K562 (cell line): ENCODE results near the gene EPB41L3. TPM values are rescaled to one million over a fixed set of nuclear protein-coding genes. Genes with fewer than 3 reads are reported as not detected.

Source experiments
- ATAC-seq: fragments of 200-7000 bp; cut with Tn5 transposase; 3 replicates; pipeline ENCODE4 v1.9.1; 2020; ENCODE audit warnings: moderate library complexity
- BruUV-seq: library from RNA; stranded (reverse); fragments of 400-500 nt; replicated peaks from 2 replicates; lab custom pipeline; 2021; lab: Mats Ljungman, UMichigan
- CTCF ChIA-PET: fragments of 300-600 bp; formaldehyde crosslinking; extraction: SDS; loops from one replicate; lab custom pipeline; 2021; ENCODE audit warnings: low intra/inter-chr PET ratio; lab: Yijun Ruan, JAX
- POLR2A ChIA-PET: fragments of 300-600, 350-650 bp; sonication (Branson Sonifier 250); formaldehyde crosslinking; extraction: SDS; loops from one replicate; lab custom pipeline; 2021; ENCODE audit warnings: antibody characterized with exemption, inconsistent platforms; lab: Yijun Ruan, JAX
- DNase-seq, 4 experiments: peaks; one replicate each; pipeline versions ENCODE4 v3.0.0 to v3.0.0-alpha.2; 2011 to 2018; ENCODE audit warnings: low spot score in 3 of 4, mixed read lengths in 3 of 4; ENCODE audit errors: extremely low read depth in 1 of 4
- FAIRE-seq: peaks from 2 replicates; lab custom pipeline; 2011; peaks lifted over from hg19 to GRCh38; lab: Jason Lieb, UNC
- H2AFZ ChIP-seq: 2 replicates; pipeline ENCODE4 v1.6.0; 2011; ENCODE audit warnings: low read depth, low read length, control low read depth, inconsistent platforms
- H3K27ac ChIP-seq: fragments of 200-600 bp; 3 replicates; pipeline ENCODE4 v1.8.0; 2011; ENCODE audit warnings: low read depth, mild to moderate bottlenecking, control low read depth, inconsistent platforms, low read length, moderate library complexity, mixed read lengths; ENCODE audit errors: extremely low read depth
- H3K27me3 ChIP-seq, 2 experiments: fragments of 300-600 bp in 1 of 2; 2 replicates in 1 of 2; 3 replicates in 1 of 2; pipeline versions ENCODE4 v1.6.0 to v1.8.0; 2011; ENCODE audit warnings: inconsistent platforms in 2 of 2, low read length in 2 of 2, mild to moderate bottlenecking in 1 of 2, mixed read lengths in 1 of 2, moderate library complexity in 1 of 2; ENCODE audit not compliant: control insufficient read depth in 2 of 2, insufficient read depth in 2 of 2
- H3K36me3 ChIP-seq: fragments of 300-600 bp; 3 replicates; pipeline ENCODE4 v1.8.0; 2011; ENCODE audit warnings: mild to moderate bottlenecking, low read length, inconsistent platforms; ENCODE audit not compliant: control insufficient read depth, insufficient read depth
- H3K4me1 ChIP-seq, 2 experiments: fragments of 200-600 bp in 1 of 2; replicated peaks in 1 of 2; 2 replicates in 1 of 2; 3 replicates in 1 of 2; pipeline versions ENCODE4 v1.5.1 to v1.8.0; 2011; ENCODE audit warnings: inconsistent platforms in 2 of 2, low read length in 2 of 2, mild to moderate bottlenecking in 1 of 2, mixed read lengths in 1 of 2, moderate library complexity in 1 of 2; ENCODE audit not compliant: control insufficient read depth in 2 of 2, insufficient read depth in 2 of 2
- H3K4me2 ChIP-seq: 2 replicates; pipeline ENCODE4 v1.6.1; 2011; ENCODE audit warnings: low read length, control low read depth, inconsistent platforms, mixed read lengths; ENCODE audit not compliant: insufficient read depth
- H3K4me3 ChIP-seq: fragments of 200-600 bp; sonication (generic), shearing (Covaris generic); 2 replicates; pipeline ENCODE4 v1.5.1; 2016; ENCODE audit warnings: control low read depth, inconsistent platforms
- H3K79me2 ChIP-seq: fragments of 200-600 bp; 3 replicates; pipeline ENCODE4 v1.8.0; 2011; ENCODE audit warnings: low read length, inconsistent platforms; ENCODE audit not compliant: control insufficient read depth, insufficient read depth
- H3K9ac ChIP-seq, 2 experiments: 2 replicates each; pipeline versions ENCODE4 v1.6.0 to v1.6.1; 2011; ENCODE audit warnings: low read depth in 2 of 2, low read length in 2 of 2, control low read depth in 1 of 2, inconsistent platforms in 1 of 2, mild to moderate bottlenecking in 1 of 2, mixed read lengths in 1 of 2; ENCODE audit not compliant: insufficient read depth in 1 of 2
- H3K9me1 ChIP-seq: one replicate; pipeline ENCODE4 v1.6.0; 2011; ENCODE audit warnings: inconsistent platforms, mild to moderate bottlenecking, low read length, moderate library complexity; ENCODE audit not compliant: control insufficient read depth, insufficient read depth
- H3K9me3 ChIP-seq: replicated peaks from 2 replicates; pipeline ENCODE4 v1.5.1; 2011; ENCODE audit warnings: low read depth, low read length, inconsistent platforms; ENCODE audit not compliant: control insufficient read depth, insufficient read depth
- H4K20me1 ChIP-seq: replicated peaks from 2 replicates; pipeline ENCODE4 v1.6.1; 2011; ENCODE audit warnings: low read length, inconsistent platforms, mixed read lengths; ENCODE audit not compliant: control insufficient read depth, insufficient read depth
- E2F3 ChIP-seq: fragments of 250-450 bp; sonication (Bioruptor Pico); IDR thresholded peaks from 2 replicates; pipeline ENCODE4 v1.4.0; 2020; ENCODE audit warnings: mild to moderate bottlenecking
- ELF2 ChIP-seq: fragments of 250-450 bp; sonication (Bioruptor Pico); IDR thresholded peaks from 2 replicates; pipeline ENCODE4 v1.5.0; 2021; ENCODE audit warnings: mild to moderate bottlenecking
- HMGXB4 ChIP-seq: sonication (generic); formaldehyde crosslinking; IDR thresholded peaks from 2 replicates; pipeline ENCODE4 v1.8.1; 2023; ENCODE audit warnings: mild to moderate bottlenecking, missing genetic modification reagents
- L3MBTL2 ChIP-seq: fragments of 450-650 bp; IDR thresholded peaks from 2 replicates; pipeline ENCODE4 v1.6.1; 2016; ENCODE audit warnings: mild to moderate bottlenecking, moderate library complexity
- MTA1 ChIP-seq: fragments of 450-650 bp; IDR thresholded peaks from 2 replicates; pipeline ENCODE4 v1.6.1; 2017; ENCODE audit warnings: borderline replicate concordance
- POLR2B ChIP-seq: fragments of 450-650 bp; IDR thresholded peaks from 2 replicates; pipeline ENCODE4 v1.6.1; 2018; ENCODE audit warnings: low read depth; ENCODE audit not compliant: partially characterized antibody
- RBM17 ChIP-seq: fragments of 200-400 bp; formaldehyde crosslinking; IDR thresholded peaks from 2 replicates; pipeline ENCODE4 v1.6.1; 2017; ENCODE audit warnings: low read depth, mild to moderate bottlenecking, low read length, borderline replicate concordance
- RBM25 ChIP-seq: fragments of 200-400 bp; formaldehyde crosslinking; IDR thresholded peaks from 2 replicates; pipeline ENCODE4 v1.6.1; 2018; ENCODE audit warnings: low read length, low read depth, moderate library complexity; ENCODE audit not compliant: severe bottlenecking
- SAFB2 ChIP-seq: fragments of 200-400 bp; formaldehyde crosslinking; IDR thresholded peaks from 2 replicates; pipeline ENCODE4 v1.6.1; 2018; ENCODE audit warnings: borderline replicate concordance, low read length, low read depth, moderate library complexity; ENCODE audit not compliant: severe bottlenecking
- SLC30A9 ChIP-seq: fragments of 250-450 bp; sonication (Bioruptor Pico); IDR thresholded peaks from 2 replicates; pipeline ENCODE4 v1.8.0; 2022; ENCODE audit warnings: mild to moderate bottlenecking, moderate library complexity
- SMARCB1 ChIP-seq: IDR thresholded peaks from 2 replicates; pipeline ENCODE4 v1.6.1; 2011; ENCODE audit warnings: improper control_type of control experiment, low read depth; ENCODE audit not compliant: insufficient read length
- SNIP1 ChIP-seq: fragments of 450-650 bp; IDR thresholded peaks from 2 replicates; pipeline ENCODE4 v1.7.1; 2017; ENCODE audit warnings: low read depth, mild to moderate bottlenecking
- SOX6 ChIP-seq: fragments of 450-650 bp; IDR thresholded peaks from 2 replicates; pipeline ENCODE4 v1.6.1; 2014; ENCODE audit warnings: mild to moderate bottlenecking
- SRF ChIP-seq, 2 experiments: fragments of 250-450, 450-650 bp in 1 of 2; sonication (Bioruptor Pico) in 1 of 2; sonication (generic) in 1 of 2; formaldehyde crosslinking; IDR thresholded peaks; 2 replicates each; pipeline versions ENCODE4 v1.5.0 to v1.5.1; 2020 to 2022; ENCODE audit warnings: mild to moderate bottlenecking in 1 of 2, missing genetic modification reagents in 1 of 2
- TCF15 ChIP-seq: fragments of 250-450 bp; sonication (Bioruptor Pico); IDR thresholded peaks from 2 replicates; pipeline ENCODE4 v1.8.0; 2022; ENCODE audit warnings: moderate library complexity, mild to moderate bottlenecking, inconsistent platforms
- THAP12 ChIP-seq: fragments of 250-450 bp; sonication (Bioruptor Pico); IDR thresholded peaks from 2 replicates; pipeline ENCODE4 v1.9.0; 2021; ENCODE audit warnings: mild to moderate bottlenecking, inconsistent platforms
- ZNF408 ChIP-seq: fragments of 250-450 bp; sonication (Bioruptor Pico); IDR thresholded peaks from 2 replicates; pipeline ENCODE4 v1.4.0; 2020; ENCODE audit warnings: low read depth, mild to moderate bottlenecking, moderate library complexity
- ZNF551 ChIP-seq: fragments of 250-450 bp; sonication (Bioruptor Pico); IDR thresholded peaks from 2 replicates; pipeline ENCODE4 v1.5.0; 2021; ENCODE audit warnings: mild to moderate bottlenecking, moderate library complexity
- ZZZ3 ChIP-seq: fragments of 450-650 bp; IDR thresholded peaks from 2 replicates; pipeline ENCODE4 v1.6.1; 2016; ENCODE audit warnings: antibody characterized with exemption, mild to moderate bottlenecking, moderate library complexity
- in situ Hi-C: fragments of 300-500 bp; cut with MboI; formaldehyde crosslinking; loops from 4 replicates; pipeline ENCODE4 v1.15.0; 2018; ENCODE audit warnings: inconsistent platforms, mixed read lengths
- intact Hi-C: fragments of 100-400 bp; cut with micrococcal nuclease; formaldehyde crosslinking; loops from 2 replicates; pipeline ENCODE4 v1.14.2; 2022
- polyA plus RNA-seq, 8 experiments: library from polyadenylated mRNA; depleted of rRNA in 4 of 8; stranded (reverse) in 5 of 8; unstranded in 3 of 8; fragments of >200 nt; fragmentation: Nextera tagmentation in 2 of 8; fragmentation: Illumina TruSeq in 1 of 8; extraction: Ambion mirVana in 2 of 8; extraction: Trizol in 1 of 8; gene quantifications; 2 replicates each; pipeline versions ENCODE4 v1.2.1 to v1.2.3, GENCODE V29; 2011 to 2014; ENCODE audit warnings: inconsistent platforms in 1 of 8, missing spikeins in 1 of 8
- total RNA-seq, 7 experiments: library from RNA; depleted of rRNA in 6 of 7; stranded (reverse); fragments of >200 nt in 6 of 7; fragmentation: Illumina TruSeq in 2 of 7; extraction: Trizol in 2 of 7; gene quantifications; 2 replicates each; pipeline versions ENCODE4 v1.2.1 to v1.2.3, GENCODE V29; 2011 to 2021; ENCODE audit warnings: low replicate concordance in 1 of 7
- TF ChIP-seq, protein P1 (sequence below): fragments of 250-450 bp; sonication (Bioruptor Pico); IDR thresholded peaks from 2 replicates; pipeline ENCODE4 v1.5.0; 2021

The EPB41L3 gene
- total and polyA plus RNA-seq, 9 of the 15 experiments (the other 6 are each of a cell fraction or from before 2014, with no cell fraction given), result 0.44 to 0.49 TPM; not detected in 7

DNA sequence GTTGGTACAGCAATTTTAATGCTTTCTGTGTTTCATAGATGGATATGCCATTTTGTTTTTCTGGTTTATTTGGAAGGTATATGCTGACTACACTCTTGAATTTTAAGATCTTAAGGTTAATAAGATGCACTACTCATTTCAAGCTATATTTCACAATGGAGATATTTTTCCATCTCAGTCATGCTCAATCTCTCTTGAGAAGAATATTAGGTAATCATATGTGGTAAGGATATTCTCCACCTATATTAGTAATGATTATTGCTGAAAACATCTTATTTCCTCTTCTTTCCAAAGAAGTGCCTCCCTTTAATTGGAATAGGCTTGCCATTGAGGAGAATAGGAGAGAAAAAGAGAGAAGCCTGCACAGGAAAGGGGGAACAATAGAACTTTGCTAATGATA lies 40.1 kb downstream of the EPB41L3 start:
- Histone ChIP-seq H3K79me2 (no peaks in the 10 kb centered on the region), H3K9ac (no peak overlapping the region), H3K4me1 (no peaks in the 10 kb centered on the region), H3K9me3 (no peaks in the 10 kb centered on the region), H3K4me3 (no peak overlapping the region), H3K27ac (no peak overlapping the region), H2AFZ (no peak overlapping the region), H4K20me1 (no peaks in the 10 kb centered on the region), H3K4me2 (no peak overlapping the region), H3K9me1 (no peaks in the 10 kb centered on the region), H3K27me3 (no peaks in the 10 kb centered on the region), H3K36me3 (no peaks in the 10 kb centered on the region)
- ATAC-seq, result no peak
- no TSS peak for BruUV-seq
- in situ Hi-C loops (no loop called here), intact Hi-C loops (no loop called here)
- ChIA-PET CTCF (no interaction called here), POLR2A (no interaction called here)
- DNase-seq, result no peak
- no peak for FAIRE-seq
- no peak for TF ChIP-seq ELF2
- no peak for TF ChIP-seq HMGXB4 (CRISPR knock-in tag)
- TF ChIP-seq TCF15 (CRISPR knock-in tag), result no peak
- TF ChIP-seq MTA1, result no peak
- no peak for TF ChIP-seq ZNF408 (CRISPR knock-in tag)
- TF ChIP-seq RBM17, result no peak
- no peak for TF ChIP-seq ZZZ3
- no peak for TF ChIP-seq SOX6
- no peak for TF ChIP-seq SNIP1
- no peak for TF ChIP-seq SMARCB1
- TF ChIP-seq E2F3 (CRISPR knock-in tag), result no peak
- no peak for TF ChIP-seq RBM25
- TF ChIP-seq L3MBTL2, result no peak
- TF ChIP-seq SAFB2, result no peak
- no peak for TF ChIP-seq POLR2B
- TF ChIP-seq ZNF551 (CRISPR knock-in tag), result no peak
- no peak for TF ChIP-seq THAP12 (CRISPR knock-in tag)
- no peak for TF ChIP-seq SRF (CRISPR knock-in tag; IDR thresholded peaks at IDR 0.05)
- TF ChIP-seq SLC30A9, result no peak
- TF ChIP-seq, protein P1, sequence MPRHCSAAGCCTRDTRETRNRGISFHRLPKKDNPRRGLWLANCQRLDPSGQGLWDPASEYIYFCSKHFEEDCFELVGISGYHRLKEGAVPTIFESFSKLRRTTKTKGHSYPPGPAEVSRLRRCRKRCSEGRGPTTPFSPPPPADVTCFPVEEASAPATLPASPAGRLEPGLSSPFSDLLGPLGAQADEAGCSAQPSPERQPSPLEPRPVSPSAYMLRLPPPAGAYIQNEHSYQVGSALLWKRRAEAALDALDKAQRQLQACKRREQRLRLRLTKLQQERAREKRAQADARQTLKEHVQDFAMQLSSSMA (CRISPR knock-in tag), result no peak
